Measurements from ENCODE around the gene LCTL. TPM values are rescaled to one million over a fixed set of nuclear protein-coding genes. Genes with fewer than 3 reads are reported as not detected.

LCTL gene
- total and polyA plus RNA-seq, 2 experiments from 2014 or later = 1.8 TPM; not detected in 1

DNA sequence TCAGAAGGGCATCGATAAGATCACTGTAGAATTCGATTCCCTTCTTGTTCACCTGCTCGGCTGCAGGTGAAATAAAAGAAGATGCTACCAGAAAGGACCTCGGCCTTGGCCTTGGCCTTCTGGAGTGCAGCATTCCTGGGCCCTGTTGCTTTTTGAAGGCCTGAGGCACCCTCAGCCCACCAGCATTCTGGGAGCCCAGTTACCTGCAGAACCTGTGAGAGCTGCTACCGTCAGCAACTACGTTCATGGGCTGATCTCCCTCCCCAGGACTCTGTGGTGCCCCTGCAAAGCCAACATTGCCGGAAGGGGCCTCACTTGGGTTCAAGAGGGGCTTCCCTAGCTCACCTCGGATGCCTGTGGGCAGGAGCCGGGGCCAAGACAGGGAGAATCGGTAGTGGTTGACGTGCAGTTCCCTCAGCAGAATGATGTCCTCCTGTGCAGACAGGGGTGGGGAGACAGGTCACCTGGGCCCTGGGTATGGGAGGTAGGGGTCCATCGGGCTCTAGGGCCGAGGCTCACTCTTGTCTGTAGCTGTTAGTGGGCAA, 2.2 kb downstream of the LCTL start:
- no peaks in the 10 kb centered on the region for H3K9me2 ChIP-seq (replicated peaks; ENCODE audit: insufficient read depth)
- H3K27me3 ChIP-seq = no peaks in the 10 kb centered on the region
- no peak for DNase-seq (ENCODE audit: low spot score)
- H3K36me3 ChIP-seq (replicated peaks; ENCODE audit: insufficient read depth, low read depth) = no peaks in the 10 kb centered on the region
- 91% methylated on average over 13 of the region's 13 CpGs for WGBS (ENCODE audit: low lambda C conversion rate, missing lambda C conversion rate)
- H4K20me1 ChIP-seq (ENCODE audit: insufficient read depth, poor library complexity, severe bottlenecking) = no peaks in the 10 kb centered on the region
- H3K4me2 ChIP-seq = no peak overlapping the region
- no peaks in the 10 kb centered on the region for H3K4me1 ChIP-seq (ENCODE audit: insufficient read depth)
- no peak overlapping the region for H2AFZ ChIP-seq
- no peak overlapping the region for H3K27ac ChIP-seq
- TF ChIP-seq EZH2 (IDR thresholded peaks at IDR 0.05; ENCODE audit: borderline replicate concordance) (no peak), EZH2phosphoT487 (IDR thresholded peaks at IDR 0.05; ENCODE audit: low read depth, severe bottlenecking, unreplicated experiment) (no peak), CTCF (IDR thresholded peaks at IDR 0.05; ENCODE audit: poor library complexity) (no peak)
- no peaks in the 10 kb centered on the region for H3K9me3 ChIP-seq (ENCODE audit: low read depth)
- no peaks in the 10 kb centered on the region for H3K79me2 ChIP-seq
- H3K4me3 ChIP-seq = no peak overlapping the region

DNA sequence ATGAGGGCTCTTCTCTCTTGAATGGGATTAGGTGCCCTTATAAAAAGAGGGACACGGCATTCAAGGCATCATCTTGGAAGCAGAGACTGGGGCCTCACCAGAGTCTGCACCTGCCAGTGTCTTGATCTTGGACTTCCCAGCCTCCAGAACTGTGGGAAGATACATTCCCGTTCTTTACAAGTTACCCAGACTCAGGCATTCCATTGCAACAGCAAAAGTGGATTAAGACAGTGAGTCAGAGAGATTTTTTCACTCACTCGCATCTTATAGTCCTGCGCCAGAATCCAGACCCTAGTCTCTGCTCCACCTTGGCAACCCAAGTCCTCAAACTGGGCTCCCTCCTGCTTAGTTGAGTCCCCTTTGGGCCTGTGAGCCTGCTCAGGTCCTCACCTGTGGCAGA, 2.7 kb downstream of the LCTL start:
- TF ChIP-seq EZH2 (IDR thresholded peaks at IDR 0.05; ENCODE audit: borderline replicate concordance) = no peak
- TF ChIP-seq EZH2phosphoT487 (IDR thresholded peaks at IDR 0.05; ENCODE audit: low read depth, severe bottlenecking, unreplicated experiment) = no peak
- TF ChIP-seq CTCF (IDR thresholded peaks at IDR 0.05; ENCODE audit: poor library complexity) = no peak
- no peak overlapping the region for H3K27ac ChIP-seq
- WGBS (ENCODE audit: low lambda C conversion rate, missing lambda C conversion rate) = 86% methylated on average over 4 of the region's 4 CpGs
- no peaks in the 10 kb centered on the region for H4K20me1 ChIP-seq (ENCODE audit: insufficient read depth, poor library complexity, severe bottlenecking)
- H3K79me2 ChIP-seq = no peaks in the 10 kb centered on the region
- H3K4me2 ChIP-seq = no peak overlapping the region
- H3K9me2 ChIP-seq (replicated peaks; ENCODE audit: insufficient read depth) = no peaks in the 10 kb centered on the region
- no peaks in the 10 kb centered on the region for H3K27me3 ChIP-seq
- H3K4me1 ChIP-seq (ENCODE audit: insufficient read depth) = no peaks in the 10 kb centered on the region
- no peaks in the 10 kb centered on the region for H3K9me3 ChIP-seq (ENCODE audit: low read depth)
- no peak for DNase-seq (ENCODE audit: low spot score)
- no peaks in the 10 kb centered on the region for H3K36me3 ChIP-seq (replicated peaks; ENCODE audit: insufficient read depth, low read depth)
- H3K4me3 ChIP-seq = no peak overlapping the region
- H2AFZ ChIP-seq = no peak overlapping the region

GRCh38 chr15:66560856-66561525, 4.8 kb downstream of the LCTL start:
- no peak overlapping the region for H3K4me2 ChIP-seq
- no peaks in the 10 kb centered on the region for H4K20me1 ChIP-seq (ENCODE audit: insufficient read depth, poor library complexity, severe bottlenecking)
- H3K27me3 ChIP-seq = no peaks in the 10 kb centered on the region
- DNase-seq (ENCODE audit: low spot score) = no peak
- H3K36me3 ChIP-seq (replicated peaks; ENCODE audit: insufficient read depth, low read depth) = no peaks in the 10 kb centered on the region
- H2AFZ ChIP-seq = no peak overlapping the region
- no peak overlapping the region for H3K27ac ChIP-seq
- H3K4me1 ChIP-seq (ENCODE audit: insufficient read depth) = no peaks in the 10 kb centered on the region
- TF ChIP-seq EZH2 (IDR thresholded peaks at IDR 0.05; ENCODE audit: borderline replicate concordance) (no peak), CTCF (IDR thresholded peaks at IDR 0.05; ENCODE audit: poor library complexity) (no peak), EZH2phosphoT487 (IDR thresholded peaks at IDR 0.05; ENCODE audit: low read depth, severe bottlenecking, unreplicated experiment) (no peak)
- WGBS (ENCODE audit: low lambda C conversion rate, missing lambda C conversion rate) = 90% methylated on average over 17 of the region's 18 CpGs
- H3K4me3 ChIP-seq = no peak overlapping the region
- no peaks in the 10 kb centered on the region for H3K9me2 ChIP-seq (replicated peaks; ENCODE audit: insufficient read depth)
- H3K9me3 ChIP-seq (ENCODE audit: low read depth) = no peaks in the 10 kb centered on the region
- H3K79me2 ChIP-seq = no peaks in the 10 kb centered on the region

Data from hepatocyte (in vitro differentiated cells).